Activated effector memory CD4-positive, alpha-beta T cell treated with Interleukin-2 at 50 U/mL for 16 hours (primary cell): ENCODE results near the gene NR1H3.
"Not testable (repeated sequence)": the region's sequence is repeated elsewhere in the genome, so short reads cannot be mapped to it uniquely, and the experiment has no call there.

Experiments
- DNase-seq: peaks from one replicate; pipeline ENCODE4 v3.0.0-alpha.2; 2020

NR1H3 gene

GRCh38 chr11:47257517-47258316, at the start of gene NR1H3:
Gene NR1H3, plus strand, starts transcription at chr11:47257996. Its CDS starts 1,221 bp downstream, at chr11:47259217.
- no peak for DNase-seq

GRCh38 chr11:47208008-47208552, 49.7 kb upstream of the NR1H3 start:
- not testable (repeated sequence) for DNase-seq

GRCh38 chr11:47208628-47209027, 49.2 kb upstream of the NR1H3 start:
- no peak for DNase-seq

GRCh38 chr11:47212938-47213337, 44.9 kb upstream of the NR1H3 start:
- DNase-seq, result no peak

- DNase-seq, result peak; percentile 77
Observed at GRCh38 chr11:47213950-47214565, 43.7 kb upstream of the NR1H3 start.

GRCh38 chr11:47215366-47215910, 42.4 kb upstream of the NR1H3 start:
- DNase-seq, result no peak

GRCh38 chr11:47216121-47216798, 41.5 kb upstream of the NR1H3 start:
- peak; percentile 54 for DNase-seq

GRCh38 chr11:47220401-47220821, 37.4 kb upstream of the NR1H3 start:
- no peak for DNase-seq

- DNase-seq, result no peak
Observed at GRCh38 chr11:47222696-47223095, 35.1 kb upstream of the NR1H3 start.

- DNase-seq, result no peak
Observed at GRCh38 chr11:47225552-47226400, 32.0 kb upstream of the NR1H3 start.

- no peak for DNase-seq
Observed at GRCh38 chr11:47229161-47229560, 28.6 kb upstream of the NR1H3 start.

GRCh38 chr11:47233051-47233450, 24.7 kb upstream of the NR1H3 start:
- DNase-seq, result no peak

- DNase-seq, result no peak
Observed at GRCh38 chr11:47233989-47234668, 23.7 kb upstream of the NR1H3 start.

GRCh38 chr11:47234669-47235100, 23.1 kb upstream of the NR1H3 start:
- peak; percentile 42 for DNase-seq

GRCh38 chr11:47235163-47235562, 22.6 kb upstream of the NR1H3 start:
- no peak for DNase-seq

- no peak for DNase-seq
Observed at GRCh38 chr11:47236482-47236881, 21.3 kb upstream of the NR1H3 start.

- DNase-seq, result no peak
Observed at GRCh38 chr11:47239852-47240251, 17.9 kb upstream of the NR1H3 start.

- no peak for DNase-seq
Observed at GRCh38 chr11:47241841-47242301, 15.9 kb upstream of the NR1H3 start.

GRCh38 chr11:47242596-47243192, 15.1 kb upstream of the NR1H3 start:
- no peak for DNase-seq

GRCh38 chr11:47243454-47243853, 14.3 kb upstream of the NR1H3 start:
- no peak for DNase-seq
